Occipital lobe (tissue), 2 donors: ENCODE measurements around the gene BFSP2. TPM values are rescaled to one million over a fixed set of nuclear protein-coding genes. Genes with fewer than 3 reads are reported as not detected.
"Not testable (repeated sequence)": the region's sequence is repeated elsewhere in the genome, so short reads cannot be mapped to it uniquely, and the experiment has no call there.

Experiments used
- DNase-seq: peaks from one replicate; lab custom pipeline; 2025; lab: John Stamatoyannopoulos, UW
- total RNA-seq: library from RNA; depleted of rRNA; stranded (reverse); fragments of >200 nt; gene quantifications from one replicate; pipeline ENCODE4 v1.2.3, GENCODE V29; 2014

Gene BFSP2
- total RNA-seq, 1 donor from 2014 or later: 1.1 TPM

- DNase-seq: no peak
These were observed 78.8 kb downstream of the BFSP2 start for GRCh38 chr3:133478624-133479023.

- no peak for DNase-seq
These were observed 79.5 kb downstream of the BFSP2 start for GRCh38 chr3:133479401-133479800.

DNA sequence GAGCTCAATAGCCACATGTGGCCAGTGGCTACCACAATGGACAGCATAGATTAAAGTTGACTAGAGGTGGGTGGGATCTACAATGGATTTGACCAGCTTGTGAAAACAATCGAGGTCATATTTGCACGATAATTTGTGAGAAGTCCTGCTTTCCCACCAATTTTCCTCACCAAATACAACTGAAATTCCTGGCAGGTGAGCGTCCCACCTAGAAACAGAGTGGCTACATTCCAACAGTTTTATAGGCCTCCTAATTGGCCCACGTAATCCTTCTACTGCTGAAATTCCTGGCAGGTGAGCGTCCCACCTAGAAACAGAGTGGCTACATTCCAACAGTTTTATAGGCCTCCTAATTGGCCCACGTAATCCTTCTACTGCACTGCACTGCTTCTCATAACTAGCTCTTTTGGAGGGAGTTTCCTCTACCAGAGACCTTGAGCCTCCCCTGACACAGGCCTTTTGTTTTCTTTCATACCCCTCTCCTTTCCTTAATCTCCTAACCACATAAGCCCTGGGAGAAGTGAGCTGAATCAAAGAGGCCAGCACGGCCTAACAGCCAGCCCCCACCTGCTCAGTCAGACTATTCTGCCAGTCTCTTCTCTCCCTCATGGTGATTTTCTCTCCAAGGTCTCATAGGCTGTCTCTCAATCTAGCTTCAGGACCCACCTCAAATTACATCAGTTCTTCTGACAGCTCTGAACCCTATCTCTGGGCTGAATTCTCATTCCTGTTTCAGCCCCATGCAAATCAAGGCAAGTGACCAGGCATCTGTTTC, 80.2 kb downstream of the BFSP2 start:
- DNase-seq: no peak

DNA sequence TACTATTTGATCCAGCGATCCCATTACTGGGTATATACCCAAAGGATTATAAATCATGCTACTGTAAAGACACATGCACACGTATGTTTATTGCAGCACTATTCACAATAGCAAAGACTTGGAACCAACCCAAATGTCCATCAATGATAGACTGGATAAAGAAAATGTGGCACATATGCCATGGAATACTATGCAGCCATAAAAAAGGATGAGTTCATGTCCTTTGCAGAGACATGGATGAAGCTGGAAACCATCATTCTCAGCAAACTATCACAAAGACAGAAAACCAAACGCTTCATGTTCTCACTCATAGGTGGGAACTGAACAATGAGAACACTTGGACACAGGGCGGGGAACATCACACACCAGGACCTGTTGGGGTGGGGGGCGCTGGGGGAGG, 82.6 kb downstream of the BFSP2 start:
- DNase-seq: not testable (repeated sequence)

- no peak for DNase-seq
These were observed 86.8 kb downstream of the BFSP2 start for GRCh38 chr3:133486658-133487057.

DNA sequence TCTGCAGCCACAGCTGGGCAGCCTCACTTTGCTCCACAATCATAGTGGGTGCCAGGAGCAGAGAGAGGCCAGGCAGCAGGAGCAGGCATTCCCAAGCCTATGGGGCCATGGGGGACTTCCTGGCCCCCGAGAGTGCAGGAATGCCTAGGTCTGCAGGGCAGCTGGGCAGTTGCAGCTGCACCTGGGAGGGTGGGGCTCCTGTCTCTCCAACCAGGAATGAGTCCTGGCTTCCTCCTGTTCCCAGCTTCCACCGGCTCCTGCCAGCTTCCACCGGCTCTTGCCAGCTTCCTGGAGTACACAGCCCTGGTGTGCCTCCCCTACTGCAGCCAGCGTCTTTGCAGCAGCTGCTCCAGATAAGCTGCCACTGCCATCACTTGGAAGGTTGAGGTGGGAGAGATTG, 87.3 kb downstream of the BFSP2 start:
- no peak for DNase-seq

GRCh38 chr3:133487920-133488540, 88.2 kb downstream of the BFSP2 start:
- DNase-seq: no peak

DNA sequence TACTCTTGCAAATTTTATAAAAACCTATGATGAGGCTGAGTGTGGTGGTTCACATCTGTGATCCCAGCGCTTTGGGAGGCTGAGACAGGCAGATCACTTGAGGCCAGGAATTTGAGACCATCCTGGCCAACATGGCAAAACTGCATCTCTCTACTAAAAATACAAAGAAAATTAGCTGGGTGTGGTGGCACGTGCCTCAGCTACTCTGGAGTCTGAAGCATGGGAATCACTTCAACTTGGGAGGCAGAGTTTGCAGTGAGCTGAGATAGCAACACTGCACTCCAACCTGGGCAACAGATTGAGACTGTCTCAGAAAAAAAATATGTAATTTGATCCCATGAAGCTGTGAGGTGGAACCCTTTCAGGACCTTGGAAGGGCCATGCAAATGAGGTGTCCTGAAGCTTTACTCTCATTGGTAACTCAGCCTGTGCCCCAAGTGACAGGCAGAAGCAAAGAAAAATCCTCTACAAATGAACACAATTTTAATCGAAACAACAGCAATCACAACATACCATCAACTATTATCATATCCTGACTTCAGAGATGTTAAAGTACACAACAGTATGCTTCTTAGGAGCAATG, 89.0 kb downstream of the BFSP2 start:
- DNase-seq: no peak

GRCh38 chr3:133489466-133490085, 89.7 kb downstream of the BFSP2 start:
- DNase-seq: no peak

GRCh38 chr3:133490468-133491351, 90.9 kb downstream of the BFSP2 start:
- no peak for DNase-seq

- DNase-seq: no peak
These were observed 91.7 kb downstream of the BFSP2 start for GRCh38 chr3:133491481-133492059.

GRCh38 chr3:133492159-133492741, 92.4 kb downstream of the BFSP2 start:
- DNase-seq: no peak

DNA sequence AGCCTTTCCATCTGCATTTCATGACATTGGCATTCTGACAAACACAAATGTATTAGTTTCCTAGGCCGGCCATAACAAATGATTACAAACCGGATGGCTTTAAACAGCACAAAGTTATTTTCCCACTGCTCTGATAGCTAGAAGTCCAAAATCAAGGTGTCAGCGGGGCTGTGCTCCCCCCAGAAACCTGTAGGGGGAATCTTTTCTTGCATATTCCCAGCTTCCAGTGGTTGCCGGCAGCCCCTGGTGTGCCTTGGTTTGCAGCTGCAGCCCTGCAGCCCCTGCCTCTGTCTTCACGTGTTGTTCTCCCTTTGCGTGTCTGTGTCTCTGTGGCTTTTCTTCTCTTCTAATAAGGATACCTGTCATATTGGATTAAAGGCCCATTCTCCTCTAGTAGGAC, 94.6 kb downstream of the BFSP2 start:
- DNase-seq: no peak

DNA sequence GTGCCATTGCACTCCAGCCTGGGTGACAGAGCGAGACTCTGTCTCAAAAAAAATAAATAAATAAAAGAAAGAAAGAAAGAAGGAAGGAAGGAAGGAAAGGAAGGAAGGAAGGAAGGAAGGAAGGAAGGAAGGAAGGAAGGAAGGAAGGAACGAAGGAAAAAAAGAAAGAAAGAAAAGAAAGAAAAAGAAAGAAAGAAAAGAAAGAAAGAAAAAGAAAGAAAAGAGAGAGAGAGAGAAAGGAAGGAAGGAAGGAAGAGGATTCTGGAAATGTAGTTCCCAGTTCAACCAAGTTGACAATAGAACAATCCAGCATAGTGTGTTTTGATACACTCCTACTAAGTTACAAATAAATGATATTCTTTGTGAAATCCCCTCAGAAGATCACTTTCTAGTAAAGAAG, 102.7 kb downstream of the BFSP2 start:
- not testable (repeated sequence) for DNase-seq

DNA sequence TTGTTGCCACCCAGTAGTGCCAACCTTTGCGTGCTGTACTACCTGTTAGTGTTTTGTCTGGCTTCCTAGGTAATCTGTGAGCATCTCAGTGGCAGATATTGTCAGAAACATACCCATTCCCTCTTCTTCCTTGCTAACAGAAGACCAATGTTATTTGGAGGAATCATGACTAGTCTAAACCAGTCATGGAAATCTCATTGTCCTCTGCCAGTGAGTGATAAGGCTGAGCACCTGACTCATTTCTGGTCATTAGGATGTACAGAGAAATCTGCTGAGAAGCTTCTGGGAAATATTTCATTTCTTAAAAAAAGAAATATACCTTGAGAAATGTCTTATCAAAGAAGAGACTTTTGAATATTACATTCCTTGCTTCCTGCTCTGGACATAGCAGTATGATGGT, 103.6 kb downstream of the BFSP2 start:
- no peak for DNase-seq

DNA sequence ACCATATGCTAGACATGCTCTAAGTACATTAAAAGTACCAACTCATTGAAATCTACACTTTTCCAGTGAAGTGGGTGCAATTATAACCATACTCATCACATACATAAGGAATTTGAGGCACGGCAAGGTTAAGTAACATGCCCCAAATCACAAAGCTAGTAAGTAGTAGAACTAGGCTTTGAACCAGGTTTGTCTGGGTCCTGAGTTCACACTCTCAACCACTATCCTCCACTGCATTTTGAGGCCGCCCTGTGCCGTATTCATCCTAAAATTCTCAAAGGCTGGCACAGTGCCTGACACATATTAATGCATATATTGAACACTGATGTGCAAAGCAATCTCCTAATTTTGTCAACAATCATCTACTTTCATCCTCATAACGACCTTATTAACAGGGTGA, 104.9 kb downstream of the BFSP2 start:
- DNase-seq: no peak

DNA sequence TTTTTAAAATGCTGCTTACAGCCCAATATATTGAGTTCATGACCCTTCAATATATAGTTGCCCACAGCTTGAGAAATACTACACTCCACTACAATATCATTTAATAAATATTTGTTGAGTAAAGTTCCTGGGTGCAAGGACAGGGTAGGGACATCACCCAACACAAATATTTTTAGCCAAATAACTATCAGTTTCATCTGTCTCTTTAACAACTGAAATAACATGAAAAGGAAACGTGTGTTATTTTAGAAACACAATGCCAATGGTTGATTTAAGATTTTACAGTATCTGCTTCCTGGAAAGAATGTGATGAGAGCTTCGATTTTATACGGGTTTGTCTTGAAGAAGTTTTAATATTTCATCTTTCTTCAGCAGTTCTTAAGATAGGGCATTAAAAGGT, 106.0 kb downstream of the BFSP2 start:
- no peak for DNase-seq

GRCh38 chr3:133506215-133506901, 106.5 kb downstream of the BFSP2 start:
- DNase-seq: no peak

DNA sequence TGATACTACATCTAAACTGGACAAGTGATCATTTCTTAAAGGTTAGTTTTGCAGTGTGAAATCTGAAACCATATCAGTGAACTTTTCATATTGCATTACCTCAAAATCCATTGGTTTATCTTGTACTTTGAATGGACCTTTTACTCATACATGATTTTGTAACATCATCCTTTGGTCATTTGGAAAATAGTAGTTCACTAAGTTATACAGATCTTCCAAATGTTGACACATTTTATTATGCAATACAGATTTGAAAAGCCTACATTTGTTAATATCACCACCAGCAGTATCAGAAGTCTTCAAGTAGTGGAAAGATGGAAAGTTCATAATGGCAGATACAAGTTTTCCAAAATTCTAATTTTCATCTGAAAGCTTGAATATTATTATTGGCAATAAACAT, 109.6 kb downstream of the BFSP2 start:
- no peak for DNase-seq
